Kidney (tissue), 2 donors: Measurements from ENCODE around the gene PNPO. TPM values are rescaled to one million over a fixed set of nuclear protein-coding genes. Genes with fewer than 3 reads are reported as not detected.

Experiments
- polyA plus RNA-seq: library from polyadenylated mRNA; stranded (reverse); fragments of 350-450 nt; fragmentation: Illumina TruSeq; extraction: RNeasy Lipid Tissue Mini Kit (QIAGEN cat#74804); gene quantifications from one replicate; pipeline ENCODE4 v1.2.3, GENCODE V29; 2014; ENCODE audit warnings: low read depth, low replicate concordance; ENCODE audit not compliant: insufficient read depth
- total RNA-seq: library from RNA; stranded (reverse); fragmentation: NEBNext Ultra II Directional; extraction: Animal tissue kit (Norgen Biotek cat#: 25700); gene quantifications from one replicate; pipeline ENCODE4 v1.2.1, GENCODE V29; 2021
- donor health status: DM: yes; HTN: yes; CAD: no.

The PNPO gene
- total and polyA plus RNA-seq, 2 donors from 2014 or later: 45.1 to 55.8 TPM

Other genes with a start within 250 kb of the PNPO start
- 10.1 TPM for gene TBKBP1, start 247.4 kb upstream of the PNPO start, total RNA-seq
- gene TBKBP1, start 247.4 kb upstream of the PNPO start, polyA plus RNA-seq: 11.2 TPM
- 1.9 TPM for gene TBX21, start 208.3 kb upstream of the PNPO start, total RNA-seq
- gene TBX21, start 208.3 kb upstream of the PNPO start, polyA plus RNA-seq: 0.24 TPM
- 21.2 TPM for gene OSBPL7, start 119.8 kb upstream of the PNPO start, total RNA-seq
- 5.3 TPM for gene OSBPL7, start 119.8 kb upstream of the PNPO start, polyA plus RNA-seq
- 38.3 TPM for gene MRPL10, start 110.0 kb upstream of the PNPO start, total RNA-seq
- gene MRPL10, start 110.0 kb upstream of the PNPO start, polyA plus RNA-seq: 52.2 TPM
- gene LRRC46, start 109.9 kb upstream of the PNPO start, total RNA-seq: 0.91 TPM
- gene LRRC46, start 109.9 kb upstream of the PNPO start, polyA plus RNA-seq: 1.5 TPM
- 40.3 TPM for gene SCRN2, start 100.3 kb upstream of the PNPO start, total RNA-seq
- 172 TPM for gene SCRN2, start 100.3 kb upstream of the PNPO start, polyA plus RNA-seq
- gene SP6, start 90.4 kb upstream of the PNPO start, total RNA-seq: 2.0 TPM
- 0.86 TPM for gene SP6, start 90.4 kb upstream of the PNPO start, polyA plus RNA-seq
- 23.6 TPM for gene SP2, start 45.3 kb upstream of the PNPO start, total RNA-seq
- 9.0 TPM for gene SP2, start 45.3 kb upstream of the PNPO start, polyA plus RNA-seq
- 105 TPM for gene PRR15L, start 16.3 kb downstream of the PNPO start, total RNA-seq
- gene PRR15L, start 16.3 kb downstream of the PNPO start, polyA plus RNA-seq: 64.5 TPM
- 208 TPM for gene CDK5RAP3, start 29.5 kb downstream of the PNPO start, total RNA-seq
- gene CDK5RAP3, start 29.5 kb downstream of the PNPO start, polyA plus RNA-seq: 140 TPM
- 24.9 TPM for gene COPZ2, start 96.2 kb downstream of the PNPO start, total RNA-seq
- 38.2 TPM for gene COPZ2, start 96.2 kb downstream of the PNPO start, polyA plus RNA-seq
- 254 TPM for gene NFE2L1, start 106.8 kb downstream of the PNPO start, total RNA-seq
- 146 TPM for gene NFE2L1, start 106.8 kb downstream of the PNPO start, polyA plus RNA-seq
- 40.2 TPM for gene CBX1, start 159.9 kb downstream of the PNPO start, total RNA-seq
- gene CBX1, start 159.9 kb downstream of the PNPO start, polyA plus RNA-seq: 37.8 TPM
- gene SNX11, start 166.2 kb downstream of the PNPO start, total RNA-seq: 25.3 TPM
- 22.4 TPM for gene SNX11, start 166.2 kb downstream of the PNPO start, polyA plus RNA-seq